ENCODE results near the gene MCM6. TPM values are rescaled to one million over a fixed set of nuclear protein-coding genes. Genes with fewer than 3 reads are reported as not detected.

MCM6 gene
- total and polyA plus RNA-seq, 2 donors from 2014 or later, result 10.1 to 11.9 TPM

- no peaks in the 10 kb centered on the region for H3K9me3 ChIP-seq (ENCODE audit: control insufficient read depth in 2 of 3, insufficient read depth in 1 of 3, low read length in 3 of 3)
- peak in 3 of 5 donors; percentile 16 to 29 (median 26) for DNase-seq
- intact Hi-C loops (cut with DNase I), result no loop called here
- no peaks in the 10 kb centered on the region for H3K4me1 ChIP-seq (ENCODE audit: control insufficient read depth in 2 of 3, insufficient read depth in 2 of 3, low read depth in 1 of 3, low read length in 3 of 3)
- no peak overlapping the region for H3K27ac ChIP-seq (ENCODE audit: low read depth in 2 of 2, low read length in 2 of 2)
- no peak for TF ChIP-seq CTCF (IDR thresholded peaks at IDR 0.05; ENCODE audit: borderline replicate concordance, extremely low read depth, insufficient read depth)
- FAIRE-seq, result no peak
- no peak overlapping the region for H3K4me3 ChIP-seq (ENCODE audit: low read length in 3 of 3)
- H3K36me3 ChIP-seq (ENCODE audit: control insufficient read depth in 2 of 3, insufficient read depth in 3 of 3, low read length in 3 of 3), result no peaks in the 10 kb centered on the region
- no peak overlapping the region for H3K9ac ChIP-seq (ENCODE audit: low read length in 3 of 3)
- H3K27me3 ChIP-seq (ENCODE audit: control insufficient read depth, insufficient read depth, low read length), result no peaks in the 10 kb centered on the region
Observed at GRCh38 chr2:135829378-135830135, 46.7 kb downstream of the MCM6 start.

GRCh38 chr2:135826544-135826943, 49.7 kb downstream of the MCM6 start:
- TF ChIP-seq CTCF (IDR thresholded peaks at IDR 0.05; ENCODE audit: borderline replicate concordance, extremely low read depth, insufficient read depth), result no peak
- H3K36me3 ChIP-seq (ENCODE audit: control insufficient read depth in 2 of 3, insufficient read depth in 3 of 3, low read length in 3 of 3), result no peaks in the 10 kb centered on the region
- intact Hi-C loops (cut with DNase I), result no loop called here
- DNase-seq (no peak), FAIRE-seq (no peak)
- H3K4me3 ChIP-seq (ENCODE audit: low read length in 3 of 3), result no peak overlapping the region
- H3K9ac ChIP-seq (ENCODE audit: low read length in 3 of 3), result no peak overlapping the region
- no peaks in the 10 kb centered on the region for H3K27me3 ChIP-seq (ENCODE audit: control insufficient read depth, insufficient read depth, low read length)
- no peaks in the 10 kb centered on the region for H3K4me1 ChIP-seq (ENCODE audit: control insufficient read depth in 2 of 3, insufficient read depth in 2 of 3, low read depth in 1 of 3, low read length in 3 of 3)
- H3K27ac ChIP-seq (ENCODE audit: low read depth in 2 of 2, low read length in 2 of 2), result no peak overlapping the region
- peaks cover 0 to 3% (median 0%) of the 10 kb centered on the region in 3 donors for H3K9me3 ChIP-seq (ENCODE audit: control insufficient read depth in 2 of 3, insufficient read depth in 1 of 3, low read length in 3 of 3)

GRCh38 chr2:135825550-135826176, 50.6 kb downstream of the MCM6 start:
- FAIRE-seq, result no peak
- no peak overlapping the region for H3K4me3 ChIP-seq (ENCODE audit: low read length in 3 of 3)
- DNase-seq, result no peak
- no peak overlapping the region for H3K27ac ChIP-seq (ENCODE audit: low read depth in 2 of 2, low read length in 2 of 2)
- H3K9ac ChIP-seq (ENCODE audit: low read length in 3 of 3), result no peak overlapping the region
- H3K9me3 ChIP-seq (ENCODE audit: control insufficient read depth in 2 of 3, insufficient read depth in 1 of 3, low read length in 3 of 3), result peaks cover 0 to 3% (median 0%) of the 10 kb centered on the region in 3 donors
- no peaks in the 10 kb centered on the region for H3K27me3 ChIP-seq (ENCODE audit: control insufficient read depth, insufficient read depth, low read length)
- no peaks in the 10 kb centered on the region for H3K36me3 ChIP-seq (ENCODE audit: control insufficient read depth in 2 of 3, insufficient read depth in 3 of 3, low read length in 3 of 3)
- no peak for TF ChIP-seq CTCF (IDR thresholded peaks at IDR 0.05; ENCODE audit: borderline replicate concordance, extremely low read depth, insufficient read depth)
- H3K4me1 ChIP-seq (ENCODE audit: control insufficient read depth in 2 of 3, insufficient read depth in 2 of 3, low read depth in 1 of 3, low read length in 3 of 3), result no peaks in the 10 kb centered on the region
- intact Hi-C loops (cut with DNase I), result no loop called here
